22Rv1 (cell line): ENCODE results near the gene FBLN5.

Experiments used
- ZFX ChIP-seq: fragments of 450-650 bp; IDR thresholded peaks from 2 replicates; pipeline ENCODE4 v1.6.1; 2017; ENCODE audit warnings: antibody characterized with exemption, borderline replicate concordance
- TF ChIP-seq, protein P1 (sequence below): fragments of 450-650 bp; IDR thresholded peaks from 2 replicates; pipeline ENCODE4 v1.5.1; 2017; ENCODE audit warnings: mild to moderate bottlenecking

GRCh38 chr14:91877376-91877915 lies 70.0 kb downstream of the FBLN5 start:
- TF ChIP-seq, protein P1, sequence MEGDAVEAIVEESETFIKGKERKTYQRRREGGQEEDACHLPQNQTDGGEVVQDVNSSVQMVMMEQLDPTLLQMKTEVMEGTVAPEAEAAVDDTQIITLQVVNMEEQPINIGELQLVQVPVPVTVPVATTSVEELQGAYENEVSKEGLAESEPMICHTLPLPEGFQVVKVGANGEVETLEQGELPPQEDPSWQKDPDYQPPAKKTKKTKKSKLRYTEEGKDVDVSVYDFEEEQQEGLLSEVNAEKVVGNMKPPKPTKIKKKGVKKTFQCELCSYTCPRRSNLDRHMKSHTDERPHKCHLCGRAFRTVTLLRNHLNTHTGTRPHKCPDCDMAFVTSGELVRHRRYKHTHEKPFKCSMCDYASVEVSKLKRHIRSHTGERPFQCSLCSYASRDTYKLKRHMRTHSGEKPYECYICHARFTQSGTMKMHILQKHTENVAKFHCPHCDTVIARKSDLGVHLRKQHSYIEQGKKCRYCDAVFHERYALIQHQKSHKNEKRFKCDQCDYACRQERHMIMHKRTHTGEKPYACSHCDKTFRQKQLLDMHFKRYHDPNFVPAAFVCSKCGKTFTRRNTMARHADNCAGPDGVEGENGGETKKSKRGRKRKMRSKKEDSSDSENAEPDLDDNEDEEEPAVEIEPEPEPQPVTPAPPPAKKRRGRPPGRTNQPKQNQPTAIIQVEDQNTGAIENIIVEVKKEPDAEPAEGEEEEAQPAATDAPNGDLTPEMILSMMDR, result no peak
- TF ChIP-seq ZFX, result no peak
